A549 treated with AZD9567 at 1 μM for 4 hours (cell line): ENCODE measurements around the gene DEFB126. TPM values are rescaled to one million over a fixed set of nuclear protein-coding genes. Genes with fewer than 3 reads are reported as not detected.

ENCODE experiments used
- total RNA-seq: library from RNA; stranded (reverse); fragments of 200-300 nt; extraction: Qiagen RNA extraction; gene quantifications from 5 replicates; pipeline ENCODE4 v1.2.3, GENCODE V29; 2022; ENCODE audit not compliant: insufficient read depth

Gene DEFB126
- not detected in 5 replicates for total RNA-seq

GRCh38 chr20:142290-142689 is at the start of gene DEFB126:
Gene DEFB126, plus strand, starts transcription at chr20:142590. Its CDS starts 39 bp downstream, at chr20:142629.

GRCh38 chr20:157154-157553 is 14.8 kb downstream of the DEFB126 start, which contains the start of gene DEFB127:
Gene DEFB127, plus strand, starts transcription at chr20:157454. Its CDS starts 91 bp downstream, at chr20:157545.

GRCh38 chr20:189611-190010 is 47.2 kb downstream of the DEFB126 start, which contains the start of gene DEFB128:
Gene DEFB128, minus strand, starts transcription at chr20:189711. Its CDS starts 88 bp downstream, at chr20:189623.

Other genes with a start within 250 kb of the DEFB126 start
- gene DEFB125, start 54.9 kb upstream of the DEFB126 start, total RNA-seq: not detected in 5 replicates
- not detected in 5 replicates for gene DEFB127, start 14.9 kb downstream of the DEFB126 start, total RNA-seq
- not detected in 5 replicates for gene DEFB128, start 47.1 kb downstream of the DEFB126 start, total RNA-seq
- gene DEFB129, start 84.7 kb downstream of the DEFB126 start, total RNA-seq: not detected in 5 replicates
- not detected in 5 replicates for gene DEFB132, start 115.1 kb downstream of the DEFB126 start, total RNA-seq
- 5.8 to 11.7 TPM (median 11.3 TPM) in 5 replicates for gene C20orf96, start 148.2 kb downstream of the DEFB126 start, total RNA-seq
- 19.0 to 23.4 TPM (median 23.2 TPM) in 5 replicates for gene ZCCHC3, start 155.0 kb downstream of the DEFB126 start, total RNA-seq
- 15.3 to 25.9 TPM (median 23.7 TPM) in 5 replicates for gene SOX12, start 183.0 kb downstream of the DEFB126 start, total RNA-seq
- gene NRSN2, start 204.5 kb downstream of the DEFB126 start, total RNA-seq: 43.7 to 61.6 TPM (median 60.4 TPM) in 5 replicates
- gene TRIB3, start 238.2 kb downstream of the DEFB126 start, total RNA-seq: 42.0 to 50.0 TPM (median 46.9 TPM) in 5 replicates